T follicular helper cell (primary cell): Measurements from ENCODE around the gene BIVM.

Source experiments
- DNase-seq: peaks from one replicate; pipeline ENCODE4 v3.0.0-alpha.2; 2020; ENCODE audit warnings: low read depth

BIVM gene

DNA sequence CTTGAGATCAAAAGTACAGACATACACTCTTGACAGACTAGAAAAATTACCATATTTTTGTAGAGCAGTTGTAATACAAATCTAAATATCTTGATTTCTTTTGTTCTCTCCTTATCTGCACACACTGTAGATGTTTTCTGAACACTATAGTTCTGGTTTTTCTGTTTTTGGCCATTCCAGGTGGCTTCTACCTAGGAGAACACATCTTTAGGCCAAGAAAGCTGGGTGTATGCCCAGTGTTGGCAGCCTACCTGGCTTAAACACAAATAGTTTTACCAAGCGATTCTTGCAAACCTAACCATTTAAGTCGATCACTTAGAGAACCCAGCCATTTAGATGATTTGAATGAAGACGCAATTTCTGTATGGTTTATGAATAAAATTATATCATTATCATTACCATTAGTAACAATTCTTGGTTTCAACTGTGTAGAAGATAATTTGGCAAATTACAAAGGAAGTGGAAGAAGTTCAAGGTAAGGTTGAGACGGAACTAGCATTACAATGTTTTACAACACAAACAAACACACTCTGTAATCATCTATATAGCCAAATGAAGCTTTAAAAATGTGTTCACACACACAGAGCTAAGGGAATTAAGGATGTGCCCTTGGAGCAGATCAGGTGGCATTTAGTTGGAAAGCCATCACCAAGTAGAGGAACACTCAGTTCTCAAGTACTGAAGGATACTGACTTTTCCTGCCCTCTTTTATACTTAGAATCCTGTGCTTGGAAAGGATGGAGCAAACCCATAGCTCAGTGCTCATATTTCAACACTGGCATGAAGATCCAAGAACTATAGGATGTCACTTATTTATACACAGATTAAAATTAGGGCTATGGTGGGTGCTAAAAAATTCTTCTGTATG is 83.1 kb downstream of the BIVM start:
- DNase-seq = no peak
